Measurements from ENCODE around the gene IP6K1.

IP6K1 gene

DNA sequence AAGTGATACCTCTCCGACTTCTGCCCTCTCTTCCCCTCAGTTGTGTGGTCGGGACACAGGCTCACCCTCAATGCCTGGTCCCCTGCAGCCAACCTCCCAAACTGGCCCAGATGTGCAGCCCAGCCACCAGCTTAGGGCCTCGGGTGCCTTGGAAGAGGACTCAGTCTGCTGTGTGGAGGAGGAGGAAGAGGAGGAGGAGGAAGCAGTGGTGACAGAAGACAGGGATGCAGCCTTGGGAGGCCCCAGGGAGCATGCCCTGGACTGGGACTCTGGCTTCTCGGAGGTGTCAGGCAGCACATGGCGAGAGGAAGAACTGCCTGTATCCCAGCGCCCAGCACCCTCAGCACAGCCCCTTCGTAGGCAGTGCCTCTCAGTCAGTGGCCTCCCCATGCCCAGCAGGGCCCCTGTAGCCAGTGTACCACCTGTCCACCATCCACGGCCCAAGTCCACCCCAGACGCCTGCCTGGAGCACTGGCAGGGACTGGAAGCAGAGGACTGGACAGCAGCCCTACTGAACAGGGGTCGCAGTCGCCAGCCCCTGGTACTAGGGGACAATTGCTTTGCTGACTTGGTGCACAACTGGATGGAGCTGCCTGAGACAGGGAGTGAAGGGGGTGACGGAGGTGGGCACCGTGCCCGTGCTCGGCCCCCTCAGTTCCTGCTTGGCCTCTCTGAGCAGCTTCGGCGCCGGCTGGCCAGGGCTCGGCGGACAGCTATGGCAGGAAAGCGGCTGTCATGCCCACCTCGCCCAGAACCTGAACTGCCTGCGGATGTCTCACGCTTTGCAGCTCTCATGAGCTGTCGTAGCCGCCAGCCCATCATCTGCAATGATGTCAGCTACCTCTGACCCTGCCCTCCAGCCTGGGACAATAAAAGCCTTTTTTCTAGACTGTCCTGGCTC is 18.0 kb upstream of the IP6K1 start:
- Histone ChIP-seq H3K27me3 (ENCODE audit: insufficient read depth, low read length) (peaks cover 34% of the 10 kb centered on the region), H3K36me3 (ENCODE audit: insufficient read depth, low read length) (no peaks in the 10 kb centered on the region), H3K9me3 (ENCODE audit: insufficient read depth, low read depth, low read length) (no peaks in the 10 kb centered on the region), H3K27ac (ENCODE audit: low read depth, low read length) (no peak overlapping the region), H3K4me1 (ENCODE audit: insufficient read depth, low read length) (peaks cover 11% of the 10 kb centered on the region), H3K4me3 (ENCODE audit: low read length) (peak overlapping the region; percentile 77), H3K9ac (ENCODE audit: low read depth, low read length) (no peak overlapping the region)
- WGBS = 92% methylated on average over 26 of the region's 26 CpGs

- WGBS = 11% methylated on average over 41 of the region's 41 CpGs
- H3K4me1 ChIP-seq (ENCODE audit: insufficient read depth, low read length) = peaks cover 11% of the 10 kb centered on the region
These were observed 17.3 kb upstream of the IP6K1 start for GRCh38 chr3:49803465-49804140.

DNA sequence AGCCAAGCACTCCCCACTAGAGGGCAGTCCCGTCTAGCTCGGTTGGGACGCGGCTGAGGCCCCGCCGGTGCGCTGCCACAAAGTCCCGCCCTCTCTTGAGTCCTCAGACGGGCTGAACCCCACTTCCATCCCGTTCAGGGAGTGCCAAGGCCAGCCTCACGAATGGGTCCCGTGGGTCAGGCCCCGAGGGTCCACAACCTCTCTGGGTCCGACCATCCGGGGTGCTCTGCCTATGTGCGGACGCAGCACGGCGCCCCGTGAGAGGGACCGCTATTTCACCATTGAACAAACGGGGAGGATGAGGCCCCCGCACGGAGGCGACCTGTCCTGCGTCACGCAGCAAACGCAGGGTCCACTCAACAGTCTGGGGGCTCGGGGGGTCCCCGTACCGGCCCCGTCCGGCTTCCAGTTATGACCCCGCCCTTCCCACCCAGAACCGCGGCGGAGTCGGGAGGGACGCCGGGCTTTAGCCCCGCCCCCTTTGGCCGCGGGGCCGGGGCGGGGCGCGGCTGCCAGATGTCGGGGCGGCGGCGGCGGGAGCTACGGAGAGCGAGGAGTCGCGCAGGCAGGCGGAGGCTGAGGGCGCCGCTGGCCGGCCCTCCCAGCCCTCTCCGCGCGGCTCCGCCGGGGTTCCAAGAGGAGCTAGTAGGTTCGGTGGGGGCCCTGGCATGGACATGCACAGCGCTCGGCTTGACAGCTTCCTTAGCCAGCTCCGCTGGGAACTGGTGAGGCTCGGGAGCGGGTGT is 16.6 kb upstream of the IP6K1 start, which contains the start of gene INKA1:
Gene INKA1, plus strand, starts transcription at position 543 of the 746 bp plus-strand sequence. Its CDS starts 132 bp downstream, at position 675.
- H3K27me3 ChIP-seq (ENCODE audit: insufficient read depth, low read length) = peaks cover 34% of the 10 kb centered on the region
- H3K27ac ChIP-seq (ENCODE audit: low read depth, low read length) = no peak within 1 kb of the TSS
- no peaks in the 10 kb centered on the region for H3K36me3 ChIP-seq (ENCODE audit: insufficient read depth, low read length)
- H3K4me1 ChIP-seq (ENCODE audit: insufficient read depth, low read length) = peaks cover 11% of the 10 kb centered on the region
- under 1% methylated on average over 71 of the region's 71 CpGs for WGBS
- no peaks in the 10 kb centered on the region for H3K9me3 ChIP-seq (ENCODE audit: insufficient read depth, low read depth, low read length)
- peak within 1 kb of the TSS; percentile 77 for H3K4me3 ChIP-seq (ENCODE audit: low read length)
- peak within 1 kb of the TSS; percentile 14 for H3K9ac ChIP-seq (ENCODE audit: low read depth, low read length)

More at GRCh38 chr3:49803465-49804140, 17.3 kb upstream of the IP6K1 start:
- Histone ChIP-seq H3K36me3 (ENCODE audit: insufficient read depth, low read length) (no peaks in the 10 kb centered on the region), H3K27me3 (ENCODE audit: insufficient read depth, low read length) (peaks cover 34% of the 10 kb centered on the region), H3K4me3 (ENCODE audit: low read length) (peak overlapping the region; percentile 77), H3K9me3 (ENCODE audit: insufficient read depth, low read depth, low read length) (no peaks in the 10 kb centered on the region), H3K27ac (ENCODE audit: low read depth, low read length) (no peak overlapping the region), H3K9ac (ENCODE audit: low read depth, low read length) (peak overlapping the region; percentile 14; the same call in 1 of the 2 replicates)

- no peaks in the 10 kb centered on the region for H3K36me3 ChIP-seq (ENCODE audit: insufficient read depth, low read length)
- WGBS = 89% methylated on average over 2 of the region's 2 CpGs
- no peak overlapping the region for H3K9ac ChIP-seq (ENCODE audit: low read depth, low read length)
- no peak overlapping the region for H3K4me3 ChIP-seq (ENCODE audit: low read length)
- H3K27me3 ChIP-seq (ENCODE audit: insufficient read depth, low read length) = peaks cover 34% of the 10 kb centered on the region
- H3K9me3 ChIP-seq (ENCODE audit: insufficient read depth, low read depth, low read length) = no peaks in the 10 kb centered on the region
- no peak overlapping the region for H3K27ac ChIP-seq (ENCODE audit: low read depth, low read length)
- H3K4me1 ChIP-seq (ENCODE audit: insufficient read depth, low read length) = 0 out of 2 replicates have a peak, but pooled peaks cover 4% of the 10 kb centered on the region
These were observed 14.8 kb upstream of the IP6K1 start for GRCh38 chr3:49801160-49801559.

DNA sequence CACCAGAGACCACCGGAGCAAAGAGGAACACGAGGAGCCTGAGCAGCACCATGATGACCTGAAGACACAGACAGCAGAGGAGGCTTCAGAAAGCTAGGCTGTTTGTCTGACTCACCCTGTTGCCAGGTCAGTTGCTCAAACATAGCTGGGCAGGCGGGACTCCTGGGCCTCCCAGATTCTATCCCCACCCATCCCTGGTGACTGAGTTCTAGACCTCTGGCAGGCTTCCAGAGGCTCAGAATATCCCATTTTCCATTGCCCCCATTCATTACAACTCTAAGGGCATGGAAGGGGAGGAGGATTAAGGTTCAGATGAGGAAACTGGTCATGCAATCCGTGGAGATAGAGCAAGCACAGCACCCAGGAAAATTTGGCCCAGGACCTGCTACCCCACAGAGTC is 13.4 kb upstream of the IP6K1 start, which contains the start of gene CDHR4:
Gene CDHR4, minus strand, starts transcription at position 113 of the 400 bp plus-strand sequence. Its CDS starts 61 bp downstream, at position 52.
- Histone ChIP-seq H3K9me3 (ENCODE audit: insufficient read depth, low read depth, low read length) (no peaks in the 10 kb centered on the region), H3K27ac (ENCODE audit: low read depth, low read length) (no peak within 1 kb of the TSS), H3K9ac (ENCODE audit: low read depth, low read length) (no peak within 1 kb of the TSS), H3K27me3 (ENCODE audit: insufficient read depth, low read length) (peaks cover 28% of the 10 kb centered on the region), H3K4me1 (ENCODE audit: insufficient read depth, low read length) (no peaks in the 10 kb centered on the region), H3K36me3 (ENCODE audit: insufficient read depth, low read length) (no peaks in the 10 kb centered on the region), H3K4me3 (ENCODE audit: low read length) (no peak within 1 kb of the TSS)
- 82% methylated on average over 4 of the region's 4 CpGs for WGBS

DNA sequence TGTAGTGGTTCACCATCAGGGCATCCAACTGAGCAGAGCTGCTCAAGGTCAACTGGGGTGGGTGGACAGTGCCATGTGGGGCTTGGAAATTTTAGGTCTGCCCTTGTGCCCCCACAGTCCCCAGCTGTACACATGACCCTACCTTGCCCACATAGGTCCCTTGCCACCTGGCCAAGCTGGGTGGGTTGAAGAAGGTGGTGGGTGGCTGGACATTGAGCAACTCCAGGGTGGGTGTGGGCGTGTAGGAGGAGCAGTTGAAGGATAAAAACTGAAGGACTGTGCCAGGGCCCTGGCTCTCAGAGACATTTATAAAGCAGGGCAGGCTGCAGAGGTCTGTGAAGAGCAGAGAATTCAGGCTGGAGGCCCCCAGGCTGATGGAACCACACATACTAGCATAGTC is 12.8 kb upstream of the IP6K1 start:
- Histone ChIP-seq H3K4me1 (ENCODE audit: insufficient read depth, low read length) (no peaks in the 10 kb centered on the region), H3K36me3 (ENCODE audit: insufficient read depth, low read length) (no peaks in the 10 kb centered on the region), H3K4me3 (ENCODE audit: low read length) (no peak overlapping the region), H3K27me3 (ENCODE audit: insufficient read depth, low read length) (peaks cover 21% of the 10 kb centered on the region), H3K27ac (ENCODE audit: low read depth, low read length) (no peak overlapping the region), H3K9me3 (ENCODE audit: insufficient read depth, low read depth, low read length) (no peaks in the 10 kb centered on the region), H3K9ac (ENCODE audit: low read depth, low read length) (no peak overlapping the region)
- WGBS = 78% methylated on average over 1 of the region's 1 CpG

DNA sequence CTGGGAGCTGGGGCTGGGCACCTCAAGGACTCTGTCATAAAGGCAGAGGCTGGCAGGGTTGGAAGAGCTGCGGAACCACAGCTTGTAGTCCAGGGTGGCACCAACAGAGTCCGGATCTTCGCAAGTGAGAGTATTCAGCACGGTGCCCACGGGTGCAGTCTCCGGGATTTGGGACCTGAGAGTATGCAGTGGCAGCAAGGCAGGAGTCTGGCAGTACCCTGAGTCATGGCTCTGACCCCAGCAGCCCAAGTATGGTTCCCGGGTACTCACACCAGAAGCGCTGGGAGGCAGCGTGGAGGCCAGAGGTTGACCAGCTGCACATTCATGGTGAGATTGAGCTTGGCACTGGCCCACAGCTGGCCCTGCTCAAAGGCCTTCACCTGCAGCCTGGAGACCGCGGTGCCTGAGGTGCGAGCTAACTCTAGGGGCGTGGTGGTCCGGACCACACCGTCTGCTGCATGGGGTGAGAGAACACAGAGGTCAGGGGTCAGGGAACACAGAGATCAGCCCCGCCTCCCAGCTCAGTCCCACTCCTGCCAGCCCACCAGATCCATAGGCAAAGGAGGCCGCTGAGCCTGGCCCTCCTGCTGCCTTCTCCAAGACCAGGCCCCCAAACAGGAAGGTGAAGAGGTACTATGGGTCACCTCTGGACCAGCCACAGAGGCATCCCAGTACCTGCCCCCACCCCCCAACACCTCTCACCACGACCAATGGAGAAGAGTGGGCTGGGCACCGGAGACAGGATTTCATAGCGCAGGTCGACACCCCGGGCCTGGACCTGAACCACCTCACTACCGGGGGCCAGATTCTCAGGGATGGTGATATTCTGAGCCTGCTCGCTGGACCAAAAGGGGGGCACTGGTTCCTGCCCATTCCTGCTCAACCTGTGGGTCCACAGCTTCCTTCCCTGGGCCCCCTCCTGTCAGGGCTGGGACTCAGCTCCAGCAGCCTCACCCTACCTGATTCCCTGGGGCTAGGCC is 8.9 kb upstream of the IP6K1 start:
- Histone ChIP-seq H3K27me3 (ENCODE audit: insufficient read depth, low read length) (no peaks in the 10 kb centered on the region), H3K4me3 (ENCODE audit: low read length) (no peak overlapping the region), H3K4me1 (ENCODE audit: insufficient read depth, low read length) (peaks cover 4% of the 10 kb centered on the region; the same call in 1 of the 2 replicates), H3K9me3 (ENCODE audit: insufficient read depth, low read depth, low read length) (no peaks in the 10 kb centered on the region), H3K9ac (ENCODE audit: low read depth, low read length) (no peak overlapping the region), H3K36me3 (ENCODE audit: insufficient read depth, low read length) (no peaks in the 10 kb centered on the region), H3K27ac (ENCODE audit: low read depth, low read length) (no peak overlapping the region)
- WGBS = 92% methylated on average over 24 of the region's 24 CpGs

GRCh38 chr3:49794431-49794830 is 8.1 kb upstream of the IP6K1 start:
- Histone ChIP-seq H3K36me3 (ENCODE audit: insufficient read depth, low read length) (no peaks in the 10 kb centered on the region), H3K9ac (ENCODE audit: low read depth, low read length) (no peak overlapping the region), H3K4me1 (ENCODE audit: insufficient read depth, low read length) (peaks cover 5% of the 10 kb centered on the region; the same call in 1 of the 2 replicates), H3K4me3 (ENCODE audit: low read length) (no peak overlapping the region), H3K9me3 (ENCODE audit: insufficient read depth, low read depth, low read length) (no peaks in the 10 kb centered on the region), H3K27ac (ENCODE audit: low read depth, low read length) (no peak overlapping the region), H3K27me3 (ENCODE audit: insufficient read depth, low read length) (no peaks in the 10 kb centered on the region)
- 88% methylated on average over 4 of the region's 4 CpGs for WGBS

DNA sequence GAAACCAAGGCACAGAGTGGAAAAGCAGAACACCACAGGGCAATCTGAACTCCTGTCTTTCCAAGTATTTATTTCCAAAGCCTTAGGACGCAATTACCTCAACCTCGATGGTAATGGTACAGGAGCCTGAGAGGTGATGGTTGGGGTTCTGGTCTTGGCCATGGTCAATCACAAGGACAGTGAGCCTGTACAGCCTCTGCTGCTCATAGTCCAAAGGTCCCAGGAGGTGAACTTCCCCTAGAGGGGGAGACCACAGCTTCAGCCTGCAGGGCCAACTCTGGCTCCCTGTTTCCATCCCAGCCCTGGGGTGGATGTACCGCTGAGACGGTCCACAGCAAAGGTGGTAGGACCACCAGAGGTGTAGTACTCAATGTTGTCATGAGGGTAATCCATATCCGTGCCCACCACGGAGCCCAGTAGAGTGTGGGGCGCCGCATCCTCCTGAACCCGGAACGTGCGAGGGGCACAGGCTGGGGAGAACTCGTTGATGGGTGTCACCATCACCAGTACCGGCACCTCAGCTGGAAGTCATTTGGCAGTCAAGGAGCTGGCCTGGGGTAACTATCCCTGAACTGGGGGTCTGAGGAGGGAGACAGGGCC is 7.2 kb upstream of the IP6K1 start:
- Histone ChIP-seq H3K4me3 (ENCODE audit: low read length) (no peak overlapping the region), H3K27ac (ENCODE audit: low read depth, low read length) (no peak overlapping the region), H3K36me3 (ENCODE audit: insufficient read depth, low read length) (no peaks in the 10 kb centered on the region), H3K9me3 (ENCODE audit: insufficient read depth, low read depth, low read length) (no peaks in the 10 kb centered on the region), H3K27me3 (ENCODE audit: insufficient read depth, low read length) (no peaks in the 10 kb centered on the region), H3K4me1 (ENCODE audit: insufficient read depth, low read length) (peaks cover 5% of the 10 kb centered on the region; the same call in 1 of the 2 replicates), H3K9ac (ENCODE audit: low read depth, low read length) (no peak overlapping the region)
- WGBS = 96% methylated on average over 13 of the region's 13 CpGs

Measured in HUES64 (cell line).